Gastrocnemius medialis (tissue), 4 donors: ENCODE results near the gene SULF2.

ENCODE experiments used
- POLR2A ChIP-seq, 2 donors: fragments of 450-650 bp; IDR thresholded peaks; one replicate each; pipeline ENCODE4 v1.6.1; 2017; ENCODE audit warnings: antibody characterized with exemption in 2 of 2, mild to moderate bottlenecking in 2 of 2, moderate library complexity in 2 of 2
- TF ChIP-seq, protein P1 (sequence below), 5 experiments: fragments of 450-650 bp in 3 of 5; fragments of 200-600 bp in 2 of 5; sonication (generic) in 2 of 5; IDR thresholded peaks in 4 of 5; conservative IDR thresholded peaks in 1 of 5; 1 replicate in 4 of 5; 2 replicates in 1 of 5; pipeline ENCODE4 v1.5.1; 2016 to 2019; ENCODE audit warnings: antibody characterized with exemption in 5 of 5, mild to moderate bottlenecking in 3 of 5, moderate library complexity in 3 of 5

DNA sequence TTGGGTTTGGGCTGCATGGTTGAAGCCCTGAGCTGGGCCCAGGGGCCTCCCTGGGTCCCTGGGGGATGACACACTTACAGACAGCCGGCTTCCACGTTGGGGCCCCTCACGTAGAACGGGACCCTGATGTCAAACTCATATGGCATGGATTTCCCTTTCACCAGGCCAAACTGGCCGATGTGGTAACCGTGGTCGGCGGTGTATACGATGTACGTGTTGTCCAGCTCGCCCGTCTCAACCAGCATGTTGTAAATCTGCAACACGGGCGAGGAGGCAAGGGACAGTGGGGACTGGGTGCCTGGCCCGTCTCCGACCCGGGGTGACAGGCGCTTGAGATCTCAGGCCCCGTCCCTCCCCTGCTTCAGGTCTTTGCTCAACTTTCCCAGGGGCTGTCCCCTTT is 102.4 kb downstream of the SULF2 start:
- TF ChIP-seq, protein P1, sequence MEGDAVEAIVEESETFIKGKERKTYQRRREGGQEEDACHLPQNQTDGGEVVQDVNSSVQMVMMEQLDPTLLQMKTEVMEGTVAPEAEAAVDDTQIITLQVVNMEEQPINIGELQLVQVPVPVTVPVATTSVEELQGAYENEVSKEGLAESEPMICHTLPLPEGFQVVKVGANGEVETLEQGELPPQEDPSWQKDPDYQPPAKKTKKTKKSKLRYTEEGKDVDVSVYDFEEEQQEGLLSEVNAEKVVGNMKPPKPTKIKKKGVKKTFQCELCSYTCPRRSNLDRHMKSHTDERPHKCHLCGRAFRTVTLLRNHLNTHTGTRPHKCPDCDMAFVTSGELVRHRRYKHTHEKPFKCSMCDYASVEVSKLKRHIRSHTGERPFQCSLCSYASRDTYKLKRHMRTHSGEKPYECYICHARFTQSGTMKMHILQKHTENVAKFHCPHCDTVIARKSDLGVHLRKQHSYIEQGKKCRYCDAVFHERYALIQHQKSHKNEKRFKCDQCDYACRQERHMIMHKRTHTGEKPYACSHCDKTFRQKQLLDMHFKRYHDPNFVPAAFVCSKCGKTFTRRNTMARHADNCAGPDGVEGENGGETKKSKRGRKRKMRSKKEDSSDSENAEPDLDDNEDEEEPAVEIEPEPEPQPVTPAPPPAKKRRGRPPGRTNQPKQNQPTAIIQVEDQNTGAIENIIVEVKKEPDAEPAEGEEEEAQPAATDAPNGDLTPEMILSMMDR (IDR thresholded peaks at IDR 0.05 in 4 of 5, conservative IDR thresholded peaks at IDR 0.05 in 1 of 5) = no peak
- no peak for TF ChIP-seq POLR2A (IDR thresholded peaks at IDR 0.05)
